KOPT-K1 (cell line): ENCODE measurements around the gene WDR31.
"Not testable (repeated sequence)": the region's sequence is repeated elsewhere in the genome, so short reads cannot be mapped to it uniquely, and the experiment has no call there.

Source experiments
- H3K27ac ChIP-seq: fragments of 200-600 bp; sonication (generic); 2 replicates; pipeline ENCODE4 v1.5.1; 2016; ENCODE audit warnings: antibody characterized with exemption, mild to moderate bottlenecking, low read depth, low read length; ENCODE audit not compliant: poor library complexity, severe bottlenecking
- H3K36me3 ChIP-seq: fragments of 200-600 bp; sonication (generic); 2 replicates; pipeline ENCODE4 v1.5.1; 2017; ENCODE audit warnings: antibody characterized with exemption, mild to moderate bottlenecking, low read length, moderate library complexity; ENCODE audit not compliant: insufficient read depth
- H3K9me3 ChIP-seq: fragments of 200-600 bp; sonication (generic); 2 replicates; pipeline ENCODE4 v1.5.1; 2017; ENCODE audit warnings: antibody characterized with exemption, low read length, mild to moderate bottlenecking; ENCODE audit not compliant: insufficient read depth, poor library complexity, severe bottlenecking

Gene WDR31

GRCh38 chr9:113340011-113340699 lies at the start of gene WDR31:
Gene WDR31, minus strand, starts transcription at chr9:113340275. Its CDS starts 8,253 bp downstream, at chr9:113332022.
- no peaks in the 10 kb centered on the region for H3K36me3 ChIP-seq
- no peaks in the 10 kb centered on the region for H3K9me3 ChIP-seq
- H3K27ac ChIP-seq, result peak within 1 kb of the TSS; percentile 55

GRCh38 chr9:113389451-113389850 lies 49.4 kb upstream of the WDR31 start:
- Histone ChIP-seq H3K9me3 (no peaks in the 10 kb centered on the region), H3K27ac (no peak overlapping the region), H3K36me3 (peaks cover 59% of the 10 kb centered on the region)

GRCh38 chr9:113388833-113389232 lies 48.8 kb upstream of the WDR31 start:
- peak overlapping the region; percentile 36 for H3K27ac ChIP-seq
- H3K36me3 ChIP-seq, result peaks cover 59% of the 10 kb centered on the region
- H3K9me3 ChIP-seq, result no peaks in the 10 kb centered on the region

GRCh38 chr9:113387560-113388230 lies 47.6 kb upstream of the WDR31 start:
- H3K27ac ChIP-seq, result peak overlapping the region; percentile 36
- peaks cover 51% of the 10 kb centered on the region for H3K36me3 ChIP-seq
- no peaks in the 10 kb centered on the region for H3K9me3 ChIP-seq

GRCh38 chr9:113386571-113387393 lies 46.7 kb upstream of the WDR31 start:
- Histone ChIP-seq H3K9me3 (no peaks in the 10 kb centered on the region), H3K27ac (peak overlapping the region; percentile 36), H3K36me3 (peaks cover 43% of the 10 kb centered on the region)

GRCh38 chr9:113381909-113382411 lies 41.9 kb upstream of the WDR31 start:
- Histone ChIP-seq H3K27ac (no peak overlapping the region), H3K36me3 (0 out of 2 replicates have a peak, but pooled peaks cover under 1% of the 10 kb centered on the region), H3K9me3 (no peaks in the 10 kb centered on the region)

- not testable (repeated sequence) for H3K27ac ChIP-seq, H3K9me3 ChIP-seq, H3K36me3 ChIP-seq
Observed at GRCh38 chr9:113381441-113381840, 41.4 kb upstream of the WDR31 start.

- H3K9me3 ChIP-seq, result no peaks in the 10 kb centered on the region
- no peak overlapping the region for H3K27ac ChIP-seq
- no peaks in the 10 kb centered on the region for H3K36me3 ChIP-seq
Observed at GRCh38 chr9:113380869-113381378, 40.8 kb upstream of the WDR31 start.

- not testable (repeated sequence) for H3K9me3 ChIP-seq, H3K27ac ChIP-seq, H3K36me3 ChIP-seq
Observed at GRCh38 chr9:113379829-113380210, 39.7 kb upstream of the WDR31 start.

- H3K9me3 ChIP-seq, H3K27ac ChIP-seq, H3K36me3 ChIP-seq: not testable (repeated sequence)
Observed at GRCh38 chr9:113379094-113379828, 39.2 kb upstream of the WDR31 start.

GRCh38 chr9:113376634-113377567 lies 36.8 kb upstream of the WDR31 start, which contains the start of gene HDHD3:
Gene HDHD3, minus strand, starts transcription at chr9:113376986. Its CDS starts 2,632 bp downstream, at chr9:113374354.
- peak within 1 kb of the TSS; percentile 65 for H3K27ac ChIP-seq
- peaks cover 26% of the 10 kb centered on the region for H3K36me3 ChIP-seq
- H3K9me3 ChIP-seq, result no peaks in the 10 kb centered on the region

- no peaks in the 10 kb centered on the region for H3K9me3 ChIP-seq
- H3K36me3 ChIP-seq, result peaks cover 26% of the 10 kb centered on the region
- no peak overlapping the region for H3K27ac ChIP-seq
Observed at GRCh38 chr9:113375057-113376023, 35.3 kb upstream of the WDR31 start.
